ENCODE results near the gene SHC2. TPM values are rescaled to one million over a fixed set of nuclear protein-coding genes. Genes with fewer than 3 reads are reported as not detected.
"Not testable (repeated sequence)": the region's sequence is repeated elsewhere in the genome, so short reads cannot be mapped to it uniquely, and the experiment has no call there.

Gene SHC2
- total and polyA plus RNA-seq, 8 donors: 13.8 to 169 (median 36.6) TPM

- intact Hi-C loops (cut with DNase I; ENCODE audit: low total_unique reads): no loop called here
- no peak for DNase-seq
- no peak overlapping the region for H3K27ac ChIP-seq
- no peak for TF ChIP-seq POLR2A (IDR thresholded peaks at IDR 0.05)
- TF ChIP-seq CTCF (IDR thresholded peaks at IDR 0.05): no peak
- no peak for TF ChIP-seq POLR2AphosphoS5 (IDR thresholded peaks at IDR 0.05)
- TF ChIP-seq EP300 (IDR thresholded peaks at IDR 0.05): no peak
- WGBS, 5 donors: 95 to 97% (median 95%) methylated on average over 30 to 39 of the region's 39 CpGs
- H3K27me3 ChIP-seq: peaks cover 0 to 9% (median 3%) of the 10 kb centered on the region in 3 donors
- peaks cover 0 to 13% (median 0%) of the 10 kb centered on the region in 4 donors for H3K36me3 ChIP-seq
- peaks cover 7 to 18% (median 13%) of the 10 kb centered on the region in 4 donors for H3K4me1 ChIP-seq
- H3K9me3 ChIP-seq: peaks cover 0 to 7% (median 0%) of the 10 kb centered on the region in 4 donors
- H3K4me3 ChIP-seq: no peak overlapping the region
Observed at GRCh38 chr19:455031-455705, 5.7 kb downstream of the SHC2 start.

- intact Hi-C loops (cut with DNase I; ENCODE audit: low total_unique reads): no loop called here
- no peak overlapping the region for H3K4me3 ChIP-seq
- no peak for TF ChIP-seq POLR2AphosphoS5 (IDR thresholded peaks at IDR 0.05)
- TF ChIP-seq CTCF (IDR thresholded peaks at IDR 0.05): no peak
- no peak for TF ChIP-seq EP300 (IDR thresholded peaks at IDR 0.05)
- TF ChIP-seq POLR2A (IDR thresholded peaks at IDR 0.05): no peak
- WGBS, 5 donors: 91 to 95% (median 94%) methylated on average over 19 to 22 of the region's 22 CpGs
- peaks cover 0 to 2% (median under 1%) of the 10 kb centered on the region in 4 donors for H3K4me1 ChIP-seq
- H3K27ac ChIP-seq: no peak overlapping the region
- peaks cover 0 to 13% (median 0%) of the 10 kb centered on the region in 4 donors for H3K36me3 ChIP-seq
- peaks cover 0 to 7% (median 0%) of the 10 kb centered on the region in 4 donors for H3K9me3 ChIP-seq
- H3K27me3 ChIP-seq: no peaks in the 10 kb centered on the region
- DNase-seq: no peak
Observed at GRCh38 chr19:453606-454005, 7.2 kb downstream of the SHC2 start.

- H3K27me3 ChIP-seq: no peaks in the 10 kb centered on the region
- 90 to 97% (median 93%) methylated on average over 16 of the region's 16 CpGs for WGBS, 5 donors
- H3K27ac ChIP-seq: no peak overlapping the region
- peaks cover 0 to 7% (median 0%) of the 10 kb centered on the region in 4 donors for H3K9me3 ChIP-seq
- peaks cover 0 to 8% (median 2%) of the 10 kb centered on the region in 4 donors for H3K4me1 ChIP-seq
- intact Hi-C loops (cut with DNase I; ENCODE audit: low total_unique reads): no loop called here
- no peak for DNase-seq
- peaks cover 0 to 13% (median 0%) of the 10 kb centered on the region in 4 donors for H3K36me3 ChIP-seq
- no peak for TF ChIP-seq EP300 (IDR thresholded peaks at IDR 0.05)
- no peak for TF ChIP-seq CTCF (IDR thresholded peaks at IDR 0.05)
- no peak for TF ChIP-seq POLR2AphosphoS5 (IDR thresholded peaks at IDR 0.05)
- no peak for TF ChIP-seq POLR2A (IDR thresholded peaks at IDR 0.05)
- no peak overlapping the region for H3K4me3 ChIP-seq
Observed at GRCh38 chr19:452829-453228, 8.0 kb downstream of the SHC2 start.

GRCh38 chr19:450912-451481, 9.8 kb downstream of the SHC2 start:
- H3K27me3 ChIP-seq; H3K27ac ChIP-seq; H3K9me3 ChIP-seq; H3K4me3 ChIP-seq; intact Hi-C loops (cut with DNase I; ENCODE audit: low total_unique reads); DNase-seq: not testable (repeated sequence)
- H3K36me3 ChIP-seq: peaks cover 0 to 13% (median 0%) of the 10 kb centered on the region in 4 donors
- 91 to 99% (median 95%) methylated on average over 32 to 33 of the region's 33 CpGs for WGBS, 5 donors
- peaks cover 0 to 16% (median 3%) of the 10 kb centered on the region in 4 donors for H3K4me1 ChIP-seq

- DNase-seq: no peak
Observed at GRCh38 chr19:449916-450315, 10.9 kb downstream of the SHC2 start.

More at GRCh38 chr19:449916-450315, 10.9 kb downstream of the SHC2 start:
- H3K9me3 ChIP-seq: peaks cover 0 to 7% (median 0%) of the 10 kb centered on the region in 4 donors
- H3K4me3 ChIP-seq: no peak overlapping the region
- no peaks in the 10 kb centered on the region for H3K27me3 ChIP-seq
- 93 to 96% (median 94%) methylated on average over 20 of the region's 20 CpGs for WGBS, 5 donors
- H3K36me3 ChIP-seq: peaks cover 0 to 2% (median 0%) of the 10 kb centered on the region in 4 donors
- no peak overlapping the region for H3K27ac ChIP-seq
- intact Hi-C loops (cut with DNase I; ENCODE audit: low total_unique reads): no loop called here
- no peak for TF ChIP-seq CTCF (IDR thresholded peaks at IDR 0.05)
- no peak for TF ChIP-seq POLR2AphosphoS5 (IDR thresholded peaks at IDR 0.05)
- no peak for TF ChIP-seq POLR2A (IDR thresholded peaks at IDR 0.05)
- no peak for TF ChIP-seq EP300 (IDR thresholded peaks at IDR 0.05)
- peaks cover 0 to 16% (median 3%) of the 10 kb centered on the region in 4 donors for H3K4me1 ChIP-seq

Data from stomach (tissue), 9 donors.